ENCODE data around the gene IRF7.

DNA sequence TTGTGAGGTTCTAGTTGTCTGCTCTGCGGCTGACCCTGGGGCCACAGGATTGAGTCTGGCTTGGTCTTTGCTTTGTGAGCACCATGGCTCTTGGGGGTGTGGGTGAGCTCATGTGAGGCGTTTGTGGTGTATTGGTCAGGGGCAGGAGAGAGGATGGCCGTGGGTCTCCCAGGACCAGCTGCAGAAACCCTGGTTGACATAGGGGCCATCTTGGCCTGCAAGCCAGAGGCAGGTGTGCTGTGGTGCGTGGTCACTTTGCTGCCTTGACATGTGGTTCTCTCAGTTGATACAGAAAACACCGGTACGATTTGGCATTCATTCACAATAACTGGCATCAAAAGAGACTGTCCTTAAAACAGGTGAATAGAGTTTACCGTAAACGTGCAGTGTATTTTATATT is 28.2 kb downstream of the IRF7 start:
- no peak for TF ChIP-seq POLR2A (IDR thresholded peaks at IDR 0.05; ENCODE audit: low read depth)
- TF ChIP-seq EP300 (IDR thresholded peaks at IDR 0.05): no peak
- TF ChIP-seq, protein P1, sequence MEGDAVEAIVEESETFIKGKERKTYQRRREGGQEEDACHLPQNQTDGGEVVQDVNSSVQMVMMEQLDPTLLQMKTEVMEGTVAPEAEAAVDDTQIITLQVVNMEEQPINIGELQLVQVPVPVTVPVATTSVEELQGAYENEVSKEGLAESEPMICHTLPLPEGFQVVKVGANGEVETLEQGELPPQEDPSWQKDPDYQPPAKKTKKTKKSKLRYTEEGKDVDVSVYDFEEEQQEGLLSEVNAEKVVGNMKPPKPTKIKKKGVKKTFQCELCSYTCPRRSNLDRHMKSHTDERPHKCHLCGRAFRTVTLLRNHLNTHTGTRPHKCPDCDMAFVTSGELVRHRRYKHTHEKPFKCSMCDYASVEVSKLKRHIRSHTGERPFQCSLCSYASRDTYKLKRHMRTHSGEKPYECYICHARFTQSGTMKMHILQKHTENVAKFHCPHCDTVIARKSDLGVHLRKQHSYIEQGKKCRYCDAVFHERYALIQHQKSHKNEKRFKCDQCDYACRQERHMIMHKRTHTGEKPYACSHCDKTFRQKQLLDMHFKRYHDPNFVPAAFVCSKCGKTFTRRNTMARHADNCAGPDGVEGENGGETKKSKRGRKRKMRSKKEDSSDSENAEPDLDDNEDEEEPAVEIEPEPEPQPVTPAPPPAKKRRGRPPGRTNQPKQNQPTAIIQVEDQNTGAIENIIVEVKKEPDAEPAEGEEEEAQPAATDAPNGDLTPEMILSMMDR (IDR thresholded peaks at IDR 0.05): no peak
- no peak for TF ChIP-seq POLR2AphosphoS5 (IDR thresholded peaks at IDR 0.05)

All from esophagus muscularis mucosa (tissue), 4 donors.